ENCODE measurements around the gene PARVB.
A peak's percentile ranks its signal among the peaks of the same experiment; 100 is the strongest.

PARVB gene

GRCh38 chr22:44162960-44163359 is 138.9 kb downstream of the PARVB start:
- DNase-seq (no peak), ATAC-seq (no peak)

- ATAC-seq, result no peak
- no peak for DNase-seq
Measured at GRCh38 chr22:44163536-44163935, 139.4 kb downstream of the PARVB start.

GRCh38 chr22:44164031-44164430 is 139.9 kb downstream of the PARVB start:
- ATAC-seq (no peak), DNase-seq (no peak)

GRCh38 chr22:44165286-44165874 is 141.3 kb downstream of the PARVB start:
- no peak for ATAC-seq

GRCh38 chr22:44166498-44167276 is 142.6 kb downstream of the PARVB start:
- ATAC-seq (no peak), DNase-seq (no peak)

More at GRCh38 chr22:44165286-44165874, 141.3 kb downstream of the PARVB start:
- no peak for DNase-seq

- DNase-seq, result no peak
- no peak for ATAC-seq
Measured at GRCh38 chr22:44167501-44167900, 143.4 kb downstream of the PARVB start.

GRCh38 chr22:44168206-44168605 is 144.1 kb downstream of the PARVB start:
- no peak for ATAC-seq
- no peak for DNase-seq

- DNase-seq (no peak), ATAC-seq (no peak)
Measured at GRCh38 chr22:44170470-44170869, 146.4 kb downstream of the PARVB start.

GRCh38 chr22:44171561-44171960 is 147.5 kb downstream of the PARVB start:
- no peak for DNase-seq
- no peak for ATAC-seq

- ATAC-seq, result peak; percentile 48
- peak; percentile 29 for DNase-seq
Measured at GRCh38 chr22:44172370-44173108, 148.4 kb downstream of the PARVB start.

GRCh38 chr22:44173154-44173553 is 149.1 kb downstream of the PARVB start:
- ATAC-seq, result no peak

GRCh38 chr22:44175676-44176075 is 151.6 kb downstream of the PARVB start:
- no peak for ATAC-seq

More at GRCh38 chr22:44173154-44173553, 149.1 kb downstream of the PARVB start:
- DNase-seq, result no peak

GRCh38 chr22:44179196-44179988 is 155.3 kb downstream of the PARVB start:
- DNase-seq (no peak), ATAC-seq (no peak)

More at GRCh38 chr22:44175676-44176075, 151.6 kb downstream of the PARVB start:
- DNase-seq, result no peak

- DNase-seq, result no peak
- no peak for ATAC-seq
Measured at GRCh38 chr22:44179989-44180705, 156.0 kb downstream of the PARVB start.

- ATAC-seq (peak; percentile 25), DNase-seq (peak; percentile 34)
Measured at GRCh38 chr22:44180706-44181032, 156.6 kb downstream of the PARVB start, which contains the start of gene PARVG. TSS of gene PARVG (plus strand) at chr22:44180925. CDS start at chr22:44183330, 2,405 bp downstream.

- ATAC-seq (peak; percentile 64), DNase-seq (peak; percentile 70)
Measured at GRCh38 chr22:44181033-44181911, 157.2 kb downstream of the PARVB start.

- peak; percentile 52 for DNase-seq
- ATAC-seq, result peak; percentile 3
Measured at GRCh38 chr22:44181912-44182587, 157.9 kb downstream of the PARVB start.

- DNase-seq, result peak; percentile 65
- ATAC-seq, result peak; percentile 66
Measured at GRCh38 chr22:44182588-44183286, 158.6 kb downstream of the PARVB start.

GRCh38 chr22:44183287-44183588 is 159.1 kb downstream of the PARVB start:
- ATAC-seq (no peak), DNase-seq (peak; percentile 32)

Data from stimulated activated naive CD8-positive, alpha-beta T cell treated with anti-CD3 and anti-CD28 coated beads, Interleukin-15, Interleukin-2, amounts not matched to agents 100 U/mL and 50 U/mL, for 24 hours (primary cell).